HG03469 (cell line): ENCODE results near the gene CCL22.

ENCODE experiments used
- ATAC-seq: cut with Tn5 transposase; IDR thresholded peaks from one replicate; pipeline ENCODE4 v1.9.1; 2021; ENCODE audit warnings: mild to moderate bottlenecking, moderate library complexity, moderate number of reproducible peaks; ENCODE audit not compliant: unreplicated experiment

CCL22 gene

GRCh38 chr16:57345666-57346204 lies 12.8 kb upstream of the CCL22 start:
- ATAC-seq, result no peak

- ATAC-seq, result no peak
Observed at GRCh38 chr16:57347858-57348257, 10.7 kb upstream of the CCL22 start.

GRCh38 chr16:57348327-57348726 lies 10.3 kb upstream of the CCL22 start:
- ATAC-seq, result no peak

GRCh38 chr16:57349212-57350031 lies 9.2 kb upstream of the CCL22 start:
- peak; percentile 84 for ATAC-seq

- ATAC-seq, result no peak
Observed at GRCh38 chr16:57352636-57353047, 5.9 kb upstream of the CCL22 start.

- no peak for ATAC-seq
Observed at GRCh38 chr16:57354311-57354710, 4.3 kb upstream of the CCL22 start.

- ATAC-seq, result no peak
Observed at GRCh38 chr16:57355898-57356414, 2.6 kb upstream of the CCL22 start.

- no peak for ATAC-seq
Observed at GRCh38 chr16:57356547-57356946, 2.0 kb upstream of the CCL22 start.

GRCh38 chr16:57357330-57358085 lies 1.1 kb upstream of the CCL22 start:
- ATAC-seq, result peak; percentile 35

- ATAC-seq, result no peak
Observed at GRCh38 chr16:57358086-57358420, 530 bp upstream of the CCL22 start.

GRCh38 chr16:57360321-57360935 lies 1.8 kb downstream of the CCL22 start:
- no peak for ATAC-seq

- ATAC-seq, result no peak
Observed at GRCh38 chr16:57361404-57361803, 2.8 kb downstream of the CCL22 start.

GRCh38 chr16:57364143-57364542 lies 5.6 kb downstream of the CCL22 start:
- ATAC-seq, result no peak

GRCh38 chr16:57366544-57367040 lies 8.0 kb downstream of the CCL22 start:
- no peak for ATAC-seq

- ATAC-seq, result no peak
Observed at GRCh38 chr16:57367116-57367752, 8.7 kb downstream of the CCL22 start.

- ATAC-seq, result no peak
Observed at GRCh38 chr16:57371494-57372371, 13.2 kb downstream of the CCL22 start.

GRCh38 chr16:57372372-57373116 lies 14.0 kb downstream of the CCL22 start, which contains the start of gene CX3CL1:
Gene CX3CL1 (plus strand): TSS chr16:57372490. CDS start chr16:57372569, 79 bp downstream.
- ATAC-seq, result no peak

- ATAC-seq, result no peak
Observed at GRCh38 chr16:57373117-57373947, 14.7 kb downstream of the CCL22 start.
